HepG2 (cell line): Measurements from ENCODE around the gene CDT1. TPM values are rescaled to one million over a fixed set of nuclear protein-coding genes. Genes with fewer than 3 reads are reported as not detected.

Source experiments
- ADNP ChIP-seq: sonication (generic); formaldehyde crosslinking; IDR thresholded peaks from 2 replicates; pipeline ENCODE4 v1.4.0; 2020; ENCODE audit warnings: missing genetic modification reagents
- AHDC1 ChIP-seq: sonication (generic); formaldehyde crosslinking; IDR thresholded peaks from 2 replicates; pipeline ENCODE4 v1.5.1; 2020; ENCODE audit warnings: mild to moderate bottlenecking, missing genetic modification reagents, borderline replicate concordance
- CREB1 ChIP-seq, 2 experiments: fragments of 450-650 bp in 1 of 2; IDR thresholded peaks; 2 replicates each; pipeline ENCODE4 v1.6.1; 2016 to 2017; ENCODE audit warnings: control low read depth in 1 of 2, mild to moderate bottlenecking in 1 of 2, missing compliant biosample characterization in 1 of 2, missing genetic modification characterization in 1 of 2
- CREBL2 ChIP-seq: sonication (generic); formaldehyde crosslinking; IDR thresholded peaks from 2 replicates; pipeline ENCODE4 v1.8.1; 2023; ENCODE audit warnings: missing genetic modification reagents, mild to moderate bottlenecking, borderline replicate concordance
- FOXA1 ChIP-seq, 2 experiments: fragments of 450-650 bp in 1 of 2; sonication (generic) in 1 of 2; formaldehyde crosslinking in 1 of 2; IDR thresholded peaks; 2 replicates each; pipeline versions ENCODE4 v1.4.0 to v1.6.1; 2016 to 2020; ENCODE audit warnings: missing genetic modification reagents in 1 of 2
- FOXC1 ChIP-seq: sonication (generic); formaldehyde crosslinking; IDR thresholded peaks from 2 replicates; pipeline ENCODE4 v1.8.0; 2022; ENCODE audit warnings: mild to moderate bottlenecking, missing genetic modification reagents, borderline replicate concordance
- KAT2B ChIP-seq: fragments of 150-350 bp; IDR thresholded peaks from 2 replicates; pipeline ENCODE4 v1.6.1; 2014; ENCODE audit warnings: low read depth, low read length, borderline replicate concordance
- NFKB2 ChIP-seq: sonication (generic); formaldehyde crosslinking; IDR thresholded peaks from 2 replicates; pipeline ENCODE4 v1.4.0; 2020; ENCODE audit warnings: missing genetic modification reagents, borderline replicate concordance
- NR2C2 ChIP-seq: sonication (generic); formaldehyde crosslinking; IDR thresholded peaks from 2 replicates; pipeline ENCODE4 v1.4.0; 2020; ENCODE audit warnings: missing genetic modification reagents, mild to moderate bottlenecking, moderate library complexity, borderline replicate concordance
- REPIN1 ChIP-seq: sonication (generic); formaldehyde crosslinking; IDR thresholded peaks from 2 replicates; pipeline ENCODE4 v1.8.0; 2022; ENCODE audit warnings: missing genetic modification reagents, low read depth, mild to moderate bottlenecking, borderline replicate concordance
- REXO4 ChIP-seq: sonication (generic); formaldehyde crosslinking; IDR thresholded peaks from 2 replicates; pipeline ENCODE4 v1.8.0; 2022; ENCODE audit warnings: missing genetic modification reagents, mild to moderate bottlenecking, borderline replicate concordance
- SRF ChIP-seq: IDR thresholded peaks from 2 replicates; pipeline ENCODE4 v1.6.1; 2011; ENCODE audit warnings: mild to moderate bottlenecking, low read depth, low read length, moderate library complexity
- THAP11 ChIP-seq: IDR thresholded peaks from 2 replicates; pipeline ENCODE4 v1.6.1; 2016; ENCODE audit warnings: missing biosample characterization, missing genetic modification reagents
- ZBTB38 ChIP-seq: sonication (generic); formaldehyde crosslinking; IDR thresholded peaks from 2 replicates; pipeline ENCODE4 v1.5.1; 2020; ENCODE audit warnings: mild to moderate bottlenecking, missing genetic modification reagents
- ZKSCAN1 ChIP-seq: fragments of 150-350 bp; IDR thresholded peaks from 2 replicates; pipeline ENCODE4 v1.6.1; 2014; ENCODE audit warnings: low read length
- ZNF235 ChIP-seq: sonication (generic); formaldehyde crosslinking; IDR thresholded peaks from 2 replicates; pipeline ENCODE4 v1.8.1; 2023; ENCODE audit warnings: mild to moderate bottlenecking, missing genetic modification reagents, borderline replicate concordance
- ZNF296 ChIP-seq: sonication (generic); formaldehyde crosslinking; conservative IDR thresholded peaks from 2 replicates; pipeline ENCODE4 v1.5.0; 2020; ENCODE audit warnings: mild to moderate bottlenecking, missing genetic modification reagents
- ZNF335 ChIP-seq: sonication (generic); formaldehyde crosslinking; IDR thresholded peaks from 2 replicates; pipeline ENCODE4 v1.4.0; 2020; ENCODE audit warnings: missing genetic modification reagents
- ZNF343 ChIP-seq: sonication (generic); formaldehyde crosslinking; IDR thresholded peaks from 2 replicates; pipeline ENCODE4 v1.4.0; 2020; ENCODE audit warnings: mild to moderate bottlenecking, missing genetic modification reagents
- ZNF616 ChIP-seq: sonication (generic); formaldehyde crosslinking; IDR thresholded peaks from 2 replicates; pipeline ENCODE4 v1.5.0; 2020; ENCODE audit warnings: low read depth, mild to moderate bottlenecking, missing genetic modification reagents
- ZNF710 ChIP-seq: sonication (generic); formaldehyde crosslinking; IDR thresholded peaks from 2 replicates; pipeline ENCODE4 v1.5.0; 2020; ENCODE audit warnings: mild to moderate bottlenecking, missing genetic modification reagents, borderline replicate concordance
- ZNF83 ChIP-seq: sonication (generic); formaldehyde crosslinking; IDR thresholded peaks from 2 replicates; pipeline ENCODE4 v1.4.0; 2020; ENCODE audit warnings: missing genetic modification reagents, mild to moderate bottlenecking, borderline replicate concordance
- polyA plus RNA-seq, 8 experiments: library from polyadenylated mRNA; depleted of rRNA in 3 of 8; stranded (reverse) in 7 of 8; unstranded in 1 of 8; fragments of >200 nt; fragmentation: Illumina TruSeq in 4 of 8; extraction: Trizol in 4 of 8; gene quantifications; 2 replicates each; pipeline versions ENCODE4 v1.2.1 to v1.2.3, GENCODE V29; 2011 to 2016; ENCODE audit warnings: low read depth in 4 of 8, missing spikeins in 1 of 8, mixed read lengths in 1 of 8; ENCODE audit not compliant: insufficient read depth in 1 of 8
- total RNA-seq, 5 experiments: library from RNA; depleted of rRNA; stranded (reverse); fragments of >200 nt; fragmentation: Illumina TruSeq; extraction: Trizol; gene quantifications; 2 replicates each; pipeline ENCODE4 v1.2.3, GENCODE V29; 2016; ENCODE audit warnings: low read depth in 1 of 5

The CDT1 gene
- total and polyA plus RNA-seq, 2 of the 13 experiments (the other 11 are each of a cell fraction or from before 2014, with no cell fraction given): 23.1 to 23.8 TPM

- TF ChIP-seq REXO4 (CRISPR knock-in tag) (peak; percentile 42; the same call in 1 of the 2 replicates), FOXA1 (IDR thresholded peaks at IDR 0.05) (no peak), FOXA1 (CRISPR knock-in tag; IDR thresholded peaks at IDR 0.05) (no peak), ZNF616 (peak; percentile 70; the same call in 1 of the 2 replicates), NFKB2 (CRISPR knock-in tag) (peak; percentile 87; the same call in 1 of the 2 replicates), AHDC1 (CRISPR knock-in tag) (no peak; the same call in 1 of the 2 replicates), ZKSCAN1 (peak; percentile 17; the same call in 1 of the 2 replicates), ZBTB38 (CRISPR knock-in tag) (peak; percentile 94), SRF (no peak), REPIN1 (peak; percentile 88), NR2C2 (peak; percentile 52), ZNF335 (CRISPR knock-in tag) (no peak), ADNP (no peak), ZNF710 (CRISPR knock-in tag) (no peak), ZNF83 (peak; percentile 55), CREBL2 (no peak), ZNF343 (no peak), ZNF296 (no peak), CREB1 (IDR thresholded peaks at IDR 0.05) (no peak), CREB1 (CRISPR knock-in tag; IDR thresholded peaks at IDR 0.05) (no peak), ZNF235 (CRISPR knock-in tag) (no peak), KAT2B (no peak), FOXC1 (CRISPR knock-in tag) (peak; percentile 97), THAP11 (0 out of 2 replicates have a peak, but pooled peaks have one; percentile 24)
Observed at GRCh38 chr16:88785106-88785924, 18.3 kb upstream of the CDT1 start, which contains the start of gene PIEZO1 (continued).
